ENCODE results near the gene CAND1. TPM values are rescaled to one million over a fixed set of nuclear protein-coding genes. Genes with fewer than 3 reads are reported as not detected.
"Not testable (repeated sequence)": the region's sequence is repeated elsewhere in the genome, so short reads cannot be mapped to it uniquely, and the experiment has no call there.

CAND1 gene
- total RNA-seq, 1 donor from 2014 or later, result 63.5 TPM

GRCh38 chr12:67331123-67331522, 62.0 kb downstream of the CAND1 start:
- no peak for TF ChIP-seq CTCF (conservative IDR thresholded peaks at IDR 0.05; ENCODE audit: low read depth, low read length)
- DNase-seq (ENCODE audit: low read depth), result no peak
- H3K4me3 ChIP-seq (ENCODE audit: low read depth, low read length), result no peak overlapping the region

GRCh38 chr12:67331828-67332227, 62.7 kb downstream of the CAND1 start:
- no peak for DNase-seq (ENCODE audit: low read depth)
- no peak for TF ChIP-seq CTCF (conservative IDR thresholded peaks at IDR 0.05; ENCODE audit: low read depth, low read length)
- no peak overlapping the region for H3K4me3 ChIP-seq (ENCODE audit: low read depth, low read length)

- DNase-seq (ENCODE audit: low read depth), result no peak
- TF ChIP-seq CTCF (conservative IDR thresholded peaks at IDR 0.05; ENCODE audit: low read depth, low read length), result no peak
- no peak overlapping the region for H3K4me3 ChIP-seq (ENCODE audit: low read depth, low read length)
Measured at GRCh38 chr12:67333649-67334048, 64.5 kb downstream of the CAND1 start.

- no peak overlapping the region for H3K4me3 ChIP-seq (ENCODE audit: low read depth, low read length)
- no peak for TF ChIP-seq CTCF (conservative IDR thresholded peaks at IDR 0.05; ENCODE audit: low read depth, low read length)
- no peak for DNase-seq (ENCODE audit: low read depth)
Measured at GRCh38 chr12:67338426-67338825, 69.3 kb downstream of the CAND1 start.

GRCh38 chr12:67339530-67339929, 70.4 kb downstream of the CAND1 start:
- TF ChIP-seq CTCF (conservative IDR thresholded peaks at IDR 0.05; ENCODE audit: low read depth, low read length), result no peak
- DNase-seq (ENCODE audit: low read depth), result no peak
- H3K4me3 ChIP-seq (ENCODE audit: low read depth, low read length), result no peak overlapping the region

- not testable (repeated sequence) for DNase-seq (ENCODE audit: low read depth)
Measured at GRCh38 chr12:67341086-67341485, 71.9 kb downstream of the CAND1 start.

GRCh38 chr12:67344979-67345710, 76.0 kb downstream of the CAND1 start:
- DNase-seq (ENCODE audit: low read depth), result no peak
- no peak for TF ChIP-seq CTCF (conservative IDR thresholded peaks at IDR 0.05; ENCODE audit: low read depth, low read length)

More at GRCh38 chr12:67341086-67341485, 71.9 kb downstream of the CAND1 start:
- not testable (repeated sequence) for H3K4me3 ChIP-seq (ENCODE audit: low read depth, low read length)

More at GRCh38 chr12:67344979-67345710, 76.0 kb downstream of the CAND1 start:
- no peak overlapping the region for H3K4me3 ChIP-seq (ENCODE audit: low read depth, low read length)
